DND-41 (cell line): ENCODE results near the gene AHRR.

Experiments
- ATAC-seq: fragments of 200-7000 bp; cut with Tn5 transposase; 3 replicates; pipeline ENCODE4 v1.9.1; 2021; ENCODE audit warnings: low read depth; ENCODE audit not compliant: insufficient read depth
- DNase-seq: peaks from one replicate; pipeline ENCODE4 v3.0.0-alpha.2; 2020
- H2AFZ ChIP-seq: 2 replicates; pipeline ENCODE4 v1.6.0; 2012; ENCODE audit warnings: low read depth, low read length
- H3K27ac ChIP-seq: 2 replicates; pipeline ENCODE4 v1.5.1; 2012; ENCODE audit warnings: low read length, inconsistent platforms
- H3K27me3 ChIP-seq: fragments of 200-600 bp; sonication (generic); 2 replicates; pipeline ENCODE4 v1.6.0; 2012; ENCODE audit warnings: low read length, mild to moderate bottlenecking, inconsistent platforms; ENCODE audit not compliant: insufficient read depth, poor library complexity
- H3K36me3 ChIP-seq: 2 replicates; pipeline ENCODE4 v1.5.1; 2012; ENCODE audit warnings: low read length, inconsistent platforms; ENCODE audit not compliant: insufficient read depth
- H3K4me1 ChIP-seq: 2 replicates; pipeline ENCODE4 v1.5.1; 2012; ENCODE audit warnings: mild to moderate bottlenecking, low read length; ENCODE audit not compliant: insufficient read depth
- H3K4me2 ChIP-seq: 2 replicates; pipeline ENCODE4 v1.6.0; 2012; ENCODE audit warnings: mild to moderate bottlenecking, moderate library complexity, low read length, inconsistent platforms; ENCODE audit not compliant: insufficient read depth
- H3K4me3 ChIP-seq, 2 experiments: fragments of 200-600 bp in 1 of 2; shearing (Covaris generic) in 1 of 2; 2 replicates each; pipeline ENCODE4 v1.5.1; 2012 to 2016; ENCODE audit warnings: inconsistent platforms in 2 of 2, low read length in 2 of 2, mild to moderate bottlenecking in 2 of 2, low read depth in 1 of 2, moderate library complexity in 1 of 2
- H3K79me2 ChIP-seq: 2 replicates; pipeline ENCODE4 v1.6.0; 2012; ENCODE audit warnings: low read length, inconsistent platforms; ENCODE audit not compliant: insufficient read depth
- H3K9ac ChIP-seq: 2 replicates; pipeline ENCODE4 v1.6.0; 2012; ENCODE audit warnings: low read depth, mild to moderate bottlenecking, inconsistent platforms, low read length, moderate library complexity
- H3K9me3 ChIP-seq: 2 replicates; pipeline ENCODE4 v1.5.1; 2012; ENCODE audit warnings: low read length, moderate library complexity, mild to moderate bottlenecking, inconsistent platforms; ENCODE audit not compliant: insufficient read depth, severe bottlenecking
- H4K20me1 ChIP-seq: 2 replicates; pipeline ENCODE4 v1.6.0; 2012; ENCODE audit warnings: low read length; ENCODE audit not compliant: insufficient read depth
- CTCF ChIP-seq: IDR thresholded peaks from 2 replicates; pipeline ENCODE4 v1.5.1; 2012; ENCODE audit warnings: borderline replicate concordance, low read length, moderate library complexity, mild to moderate bottlenecking; ENCODE audit not compliant: poor library complexity, severe bottlenecking; ENCODE audit errors: extremely low read depth
- EZH2 ChIP-seq: IDR thresholded peaks from 3 replicates; pipeline ENCODE4 v1.6.1; 2012; ENCODE audit warnings: borderline replicate concordance, low read depth, mild to moderate bottlenecking, moderate library complexity, low read length, inconsistent platforms; ENCODE audit not compliant: severe bottlenecking

AHRR gene

DNA sequence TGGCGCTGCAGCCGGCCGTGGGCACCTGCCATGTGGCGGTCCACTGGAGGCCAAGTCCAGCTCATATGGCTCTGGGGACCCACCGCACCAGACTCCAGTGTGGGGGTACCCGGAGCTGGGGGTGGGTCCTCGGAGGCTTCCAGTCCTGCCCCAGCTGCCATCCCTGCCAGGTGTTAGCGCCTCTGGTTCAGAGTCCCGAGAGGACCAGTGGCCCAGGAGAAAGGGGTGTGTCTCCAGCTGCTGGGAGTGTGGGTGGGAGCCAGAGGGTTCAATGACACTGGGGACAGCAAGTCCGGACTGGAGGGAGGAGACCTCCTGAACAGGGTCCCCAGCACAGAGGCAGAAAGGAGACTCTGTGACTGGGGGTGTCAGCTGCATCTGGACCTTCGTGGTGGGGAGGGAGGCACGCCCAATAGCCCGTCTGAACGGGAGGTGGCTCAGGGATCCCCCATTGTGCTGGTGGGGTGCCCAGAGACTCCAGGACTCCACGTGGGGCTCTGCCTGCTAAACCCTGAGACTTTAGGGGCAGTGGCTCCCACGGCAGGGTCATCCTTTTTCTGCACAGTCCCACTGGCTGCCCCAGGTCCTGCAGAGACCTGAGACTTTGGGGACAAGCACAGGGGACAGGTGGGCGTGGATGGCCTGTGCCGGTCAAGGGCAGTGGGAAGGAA is 2.4 kb upstream of the AHRR start:
- H3K9ac ChIP-seq, result no peak overlapping the region
- H3K79me2 ChIP-seq, result no peaks in the 10 kb centered on the region
- DNase-seq, result no peak
- H3K9me3 ChIP-seq, result no peaks in the 10 kb centered on the region
- peaks cover 20% of the 10 kb centered on the region for H3K4me1 ChIP-seq
- H3K27me3 ChIP-seq, result no peaks in the 10 kb centered on the region
- no peak overlapping the region for H2AFZ ChIP-seq
- TF ChIP-seq CTCF (no peak), EZH2 (no peak)
- no peak overlapping the region for H3K27ac ChIP-seq
- peaks cover 23% of the 10 kb centered on the region; the same call in 1 of the 2 replicates for H4K20me1 ChIP-seq
- no peak overlapping the region for H3K4me2 ChIP-seq
- no peak for ATAC-seq
- H3K36me3 ChIP-seq, result peaks cover 30% of the 10 kb centered on the region
- H3K4me3 ChIP-seq, result no peak overlapping the region

DNA sequence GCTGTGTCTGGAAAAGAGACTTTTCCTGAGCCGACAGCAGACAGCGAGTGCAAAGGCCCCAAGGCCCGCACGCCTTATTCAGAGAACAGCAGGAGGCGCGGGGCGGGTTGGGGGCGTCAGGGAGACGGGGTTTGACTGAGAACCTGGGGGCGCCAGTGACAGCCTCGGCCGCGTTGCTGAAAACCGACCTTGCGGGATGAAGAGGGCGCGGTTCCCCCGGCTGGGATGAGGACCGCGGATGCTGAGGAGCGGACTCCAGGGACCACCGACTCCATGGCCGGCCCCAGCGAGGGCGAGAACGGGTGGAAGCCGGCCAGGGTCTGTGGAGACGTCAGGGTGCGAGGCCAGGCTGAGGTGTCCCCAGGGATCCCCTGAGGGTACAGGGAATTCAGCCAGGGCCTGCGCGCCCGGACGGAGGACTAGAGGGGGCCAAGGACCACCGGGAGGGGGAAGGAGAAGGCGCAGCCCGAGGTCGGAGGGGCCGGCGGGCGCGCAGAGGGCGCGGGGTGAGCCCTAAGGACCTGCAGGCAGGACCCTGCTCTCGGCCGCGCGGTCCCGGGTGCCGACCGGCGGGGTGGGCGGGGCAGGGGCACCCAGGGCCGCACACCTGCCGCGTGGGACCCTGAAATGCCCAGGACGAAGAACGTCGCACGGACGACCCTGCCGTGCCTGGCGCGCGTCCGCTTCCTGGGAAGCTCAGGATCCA is 837 bp upstream of the AHRR start:
- H3K27ac ChIP-seq, result no peak overlapping the region
- no peaks in the 10 kb centered on the region for H3K27me3 ChIP-seq
- H3K4me2 ChIP-seq, result no peak overlapping the region

DNA sequence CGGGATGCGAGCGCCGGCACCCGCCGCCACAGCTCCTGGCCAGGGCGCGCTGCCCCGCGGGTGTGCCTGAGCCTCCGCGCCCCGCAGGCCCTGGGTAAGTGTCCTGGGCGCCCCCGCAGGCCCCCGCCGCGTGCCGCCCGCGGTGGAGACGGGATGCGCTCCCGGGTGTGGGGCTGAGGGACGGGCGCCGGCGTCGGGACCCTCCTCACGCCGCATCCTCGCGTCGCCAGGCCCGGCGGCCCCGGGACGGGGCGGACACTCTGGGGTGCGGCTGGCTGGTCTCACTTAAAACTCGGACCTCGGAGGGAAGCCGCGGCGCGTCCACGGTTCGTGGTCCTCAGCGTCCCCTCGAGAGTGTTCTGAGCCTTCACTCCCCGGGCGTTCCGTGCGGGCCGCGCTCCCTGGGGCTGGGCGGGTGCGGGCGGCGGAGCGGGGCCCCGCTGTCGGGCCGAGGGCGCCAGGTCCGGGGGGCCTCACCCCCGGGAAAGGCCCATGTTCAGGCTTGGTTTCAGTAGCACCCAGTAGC is 275 bp downstream of the AHRR start:
- no peak overlapping the region for H3K27ac ChIP-seq
- no peak for ATAC-seq

More for the DNA sequence above, 837 bp upstream of the AHRR start:
- Histone ChIP-seq H3K9me3 (no peaks in the 10 kb centered on the region), H3K79me2 (no peaks in the 10 kb centered on the region), H3K4me3 (no peak overlapping the region), H3K4me1 (peaks cover 4% of the 10 kb centered on the region), H3K36me3 (peaks cover 17% of the 10 kb centered on the region), H2AFZ (no peak overlapping the region), H3K9ac (no peak overlapping the region), H4K20me1 (peaks cover 16% of the 10 kb centered on the region; the same call in 1 of the 2 replicates)
- TF ChIP-seq EZH2 (no peak), CTCF (no peak)
- DNase-seq (no peak), ATAC-seq (no peak)

More for the DNA sequence above, 275 bp downstream of the AHRR start:
- Histone ChIP-seq H3K79me2 (no peaks in the 10 kb centered on the region), H3K4me1 (peaks cover 1% of the 10 kb centered on the region; the same call in 1 of the 2 replicates), H3K9me3 (no peaks in the 10 kb centered on the region), H3K4me3 (no peak overlapping the region), H3K27me3 (no peaks in the 10 kb centered on the region), H2AFZ (no peak overlapping the region), H3K9ac (no peak overlapping the region), H3K4me2 (no peak overlapping the region), H4K20me1 (peaks cover 8% of the 10 kb centered on the region; the same call in 1 of the 2 replicates), H3K36me3 (peaks cover 6% of the 10 kb centered on the region)
- no peak for DNase-seq
- no peak for TF ChIP-seq EZH2
- no peak for TF ChIP-seq CTCF
